ENCODE results near the gene CDH23.

The CDH23 gene

DNA sequence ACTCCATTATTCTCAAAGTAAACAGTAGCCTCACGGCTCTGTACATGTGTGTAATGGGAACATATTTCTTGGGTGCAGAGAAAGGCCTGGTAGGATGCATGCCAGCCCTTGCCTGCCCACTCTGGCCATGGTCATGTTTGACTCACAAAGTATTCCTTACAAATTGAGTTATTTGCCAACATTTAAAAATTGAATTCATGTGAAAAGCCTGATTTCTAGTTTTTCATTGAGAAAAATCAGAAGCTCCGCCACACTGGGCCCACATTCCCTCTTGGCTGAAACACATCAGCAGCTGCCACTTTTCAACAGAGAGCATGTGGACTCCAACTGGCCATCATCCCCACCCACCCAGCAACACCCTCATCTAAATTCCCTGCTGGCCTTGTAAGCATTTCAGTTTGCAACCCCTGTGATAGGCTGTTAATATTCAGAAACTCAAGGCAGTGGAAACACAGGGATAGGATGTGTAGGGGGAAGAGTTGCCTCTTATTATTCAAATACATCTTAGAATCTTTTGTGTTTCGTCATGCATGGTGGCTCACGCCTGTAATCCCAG is 40.9 kb downstream of the CDH23 start:
- no peak for DNase-seq (ENCODE audit: extremely low read depth in 1 of 2, low read depth in 1 of 2)

GRCh38 chr10:71438761-71439160 is 42.0 kb downstream of the CDH23 start:
- DNase-seq (ENCODE audit: extremely low read depth in 1 of 2, low read depth in 1 of 2): no peak

- no peak for DNase-seq (ENCODE audit: extremely low read depth in 1 of 2, low read depth in 1 of 2)
Measured at GRCh38 chr10:71439670-71440425, 43.1 kb downstream of the CDH23 start.

- DNase-seq (ENCODE audit: extremely low read depth in 1 of 2, low read depth in 1 of 2): no peak
Measured at GRCh38 chr10:71440506-71441035, 43.9 kb downstream of the CDH23 start.

GRCh38 chr10:71442000-71442399 is 45.3 kb downstream of the CDH23 start:
- DNase-seq (ENCODE audit: extremely low read depth in 1 of 2, low read depth in 1 of 2): no peak

GRCh38 chr10:71442859-71443570 is 46.3 kb downstream of the CDH23 start:
- DNase-seq (ENCODE audit: extremely low read depth in 1 of 2, low read depth in 1 of 2): no peak

GRCh38 chr10:71443676-71444075 is 47.0 kb downstream of the CDH23 start:
- DNase-seq (ENCODE audit: extremely low read depth in 1 of 2, low read depth in 1 of 2): no peak

DNA sequence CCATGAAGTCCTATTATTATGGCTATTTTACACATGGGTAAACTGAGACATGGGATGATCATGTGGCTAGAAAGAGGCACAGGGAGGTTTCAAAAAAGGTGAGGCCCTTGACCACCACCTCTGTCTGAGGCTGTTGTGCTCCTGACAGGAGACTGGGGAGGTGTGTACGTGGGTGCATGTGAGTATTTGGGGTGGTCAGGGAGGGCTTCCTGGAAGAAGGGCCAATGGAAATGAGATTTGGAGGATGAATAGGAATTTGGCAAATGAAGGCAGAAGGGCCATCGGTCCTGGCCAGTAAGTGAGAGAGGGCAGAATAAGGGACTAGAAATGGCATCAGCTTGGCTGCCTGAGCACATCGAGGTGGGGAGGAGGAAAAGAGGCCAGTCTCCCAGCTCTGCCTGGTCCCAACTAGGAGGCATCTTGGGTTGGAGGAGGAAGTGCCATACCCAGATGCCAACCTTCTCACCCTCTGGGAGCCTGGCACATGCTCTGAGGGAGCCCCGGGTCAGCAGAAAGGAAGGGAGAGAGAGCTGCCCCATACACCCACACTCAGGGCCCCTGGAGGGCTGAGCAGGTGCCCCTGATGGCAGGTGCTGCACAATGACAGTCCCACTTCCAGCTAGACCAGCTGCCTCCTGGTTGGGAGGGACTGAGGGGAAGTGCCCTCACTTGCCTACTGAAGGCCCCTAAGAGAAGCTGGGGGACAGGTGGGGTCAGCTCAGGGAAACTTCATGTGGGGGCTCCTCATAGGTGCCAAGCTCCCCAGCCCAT is 47.7 kb downstream of the CDH23 start:
- no peak for DNase-seq (ENCODE audit: extremely low read depth in 1 of 2, low read depth in 1 of 2)

- DNase-seq (ENCODE audit: extremely low read depth in 1 of 2, low read depth in 1 of 2): no peak
Measured at GRCh38 chr10:71447676-71448075, 51.0 kb downstream of the CDH23 start.

- no peak for DNase-seq (ENCODE audit: extremely low read depth in 1 of 2, low read depth in 1 of 2)
Measured at GRCh38 chr10:71448146-71448545, 51.4 kb downstream of the CDH23 start.

DNA sequence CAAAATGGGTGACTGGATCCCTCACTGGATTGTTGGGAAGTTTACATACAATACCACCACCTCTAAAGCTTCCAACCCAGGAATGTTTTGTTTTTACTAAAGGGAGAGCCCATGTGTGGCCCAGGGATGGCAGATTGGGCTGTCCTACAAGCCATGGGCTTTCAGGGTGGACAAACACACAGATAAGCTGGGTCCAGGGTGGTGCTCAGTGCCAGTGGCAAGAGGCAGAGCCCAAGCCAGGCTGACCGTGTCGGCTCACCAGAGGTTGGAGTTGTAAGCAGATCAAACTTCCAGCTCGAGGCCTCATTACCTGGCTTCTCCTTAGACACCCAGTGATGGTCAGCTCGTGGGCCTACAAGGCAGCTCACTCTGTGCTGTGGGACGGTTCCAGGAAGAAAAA is 52.3 kb downstream of the CDH23 start:
- no peak for DNase-seq (ENCODE audit: extremely low read depth in 1 of 2, low read depth in 1 of 2)

- DNase-seq (ENCODE audit: extremely low read depth in 1 of 2, low read depth in 1 of 2): no peak
Measured at GRCh38 chr10:71451754-71452153, 55.0 kb downstream of the CDH23 start.

GRCh38 chr10:71453186-71453585 is 56.5 kb downstream of the CDH23 start:
- DNase-seq (ENCODE audit: extremely low read depth in 1 of 2, low read depth in 1 of 2): no peak

DNA sequence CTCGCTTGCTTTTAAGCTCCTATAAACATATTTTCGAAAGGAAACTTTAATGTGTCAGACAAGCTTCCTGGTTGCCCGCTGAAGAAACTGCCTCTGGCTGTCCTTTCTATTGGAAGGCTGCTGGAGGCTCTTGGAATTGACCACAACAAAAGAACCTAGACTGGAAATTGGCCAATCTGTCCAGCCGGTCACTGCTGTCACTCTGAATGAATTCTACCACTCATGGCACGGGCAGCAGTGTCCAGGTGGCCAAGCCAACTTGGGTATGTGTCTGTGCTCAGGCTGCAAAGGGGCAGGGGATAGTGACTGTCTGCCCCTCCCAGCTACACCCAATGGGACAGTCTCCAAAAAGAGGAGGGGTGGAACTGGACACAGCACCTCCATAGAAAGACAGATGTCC is 57.6 kb downstream of the CDH23 start:
- no peak for DNase-seq (ENCODE audit: extremely low read depth in 1 of 2, low read depth in 1 of 2)

DNA sequence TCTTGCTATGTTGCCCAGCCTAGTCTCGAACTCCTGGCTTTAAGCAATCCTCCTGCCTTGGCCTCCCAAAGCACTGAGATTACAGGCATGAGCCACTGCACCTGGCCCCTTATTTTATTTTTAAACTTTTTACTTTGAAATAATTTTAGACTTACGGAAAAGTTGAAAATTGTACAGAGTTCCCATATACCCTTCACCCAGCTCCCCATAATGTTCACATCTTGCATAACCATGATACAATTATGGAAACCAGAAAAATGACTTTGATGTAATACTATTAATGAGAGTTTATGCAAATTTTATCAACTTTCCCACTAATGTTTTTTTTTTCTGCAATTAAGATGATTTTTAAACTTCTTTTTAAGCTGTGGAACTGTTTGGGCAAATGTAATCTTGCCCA is 58.3 kb downstream of the CDH23 start:
- no peak for DNase-seq (ENCODE audit: extremely low read depth in 1 of 2, low read depth in 1 of 2)

DNA sequence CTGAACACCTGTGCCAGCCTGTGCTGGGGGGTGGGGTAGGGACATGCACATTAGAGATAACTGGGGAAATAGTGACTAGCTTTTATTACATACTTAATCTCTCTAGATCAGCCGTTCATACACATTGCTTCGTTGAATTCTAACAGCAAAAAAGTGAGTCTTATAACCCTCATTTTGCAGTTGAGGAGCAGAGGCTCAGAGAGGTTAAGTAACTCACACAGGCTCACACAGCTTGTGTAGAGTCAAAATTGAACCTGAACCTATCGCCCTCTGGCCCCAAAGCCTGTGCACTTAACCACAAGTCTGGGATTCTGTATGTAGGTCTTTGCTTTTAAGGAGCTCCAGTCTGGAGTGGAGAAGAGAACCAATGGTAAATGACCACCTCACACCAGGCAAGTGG is 59.9 kb downstream of the CDH23 start:
- DNase-seq (ENCODE audit: extremely low read depth in 1 of 2, low read depth in 1 of 2): no peak

DNA sequence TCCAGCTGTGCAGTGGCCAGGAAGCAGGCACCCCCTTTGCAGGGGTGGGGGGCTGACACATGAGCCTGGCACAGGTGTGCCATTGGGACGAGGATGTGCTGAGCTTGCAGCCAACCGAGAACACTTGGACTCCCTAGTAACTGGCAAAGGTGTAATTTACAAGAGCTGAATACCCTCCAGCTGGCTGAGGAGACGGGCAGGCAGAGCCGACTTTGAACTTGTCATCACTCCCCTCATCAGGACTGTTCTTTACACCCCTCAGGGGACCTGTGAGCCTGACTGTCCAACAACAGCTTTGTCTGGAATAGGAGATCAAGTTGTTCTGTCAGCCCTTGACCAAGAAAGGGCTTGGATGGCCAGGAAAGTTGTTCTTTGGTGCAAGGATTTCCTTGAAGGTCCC is 61.2 kb downstream of the CDH23 start:
- DNase-seq (ENCODE audit: extremely low read depth in 1 of 2, low read depth in 1 of 2): no peak

GRCh38 chr10:71458387-71458786 is 61.7 kb downstream of the CDH23 start:
- no peak for DNase-seq (ENCODE audit: extremely low read depth in 1 of 2, low read depth in 1 of 2)

GRCh38 chr10:71459513-71459912 is 62.8 kb downstream of the CDH23 start:
- no peak for DNase-seq (ENCODE audit: extremely low read depth in 1 of 2, low read depth in 1 of 2)

DNA sequence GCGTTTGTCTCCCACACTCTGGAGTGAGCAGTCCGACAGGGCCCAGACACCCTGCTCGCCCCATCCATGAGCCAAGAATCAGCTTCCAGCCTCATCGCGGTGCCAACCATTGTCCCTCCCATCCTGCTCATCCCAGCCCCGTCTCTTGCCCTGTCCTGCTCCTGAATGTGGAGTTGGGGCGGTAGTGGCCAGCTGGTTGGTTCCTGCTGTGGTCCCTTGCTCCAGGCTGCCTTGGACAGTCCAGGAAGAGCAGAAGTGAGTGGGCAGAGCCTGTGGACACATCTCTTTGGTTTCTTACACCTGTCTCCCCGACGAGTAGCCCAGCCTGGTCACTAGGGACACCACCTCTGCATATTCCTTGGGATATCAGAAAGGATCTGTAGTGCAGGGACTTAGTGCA is 63.9 kb downstream of the CDH23 start:
- no peak for DNase-seq (ENCODE audit: extremely low read depth in 1 of 2, low read depth in 1 of 2)

DNA sequence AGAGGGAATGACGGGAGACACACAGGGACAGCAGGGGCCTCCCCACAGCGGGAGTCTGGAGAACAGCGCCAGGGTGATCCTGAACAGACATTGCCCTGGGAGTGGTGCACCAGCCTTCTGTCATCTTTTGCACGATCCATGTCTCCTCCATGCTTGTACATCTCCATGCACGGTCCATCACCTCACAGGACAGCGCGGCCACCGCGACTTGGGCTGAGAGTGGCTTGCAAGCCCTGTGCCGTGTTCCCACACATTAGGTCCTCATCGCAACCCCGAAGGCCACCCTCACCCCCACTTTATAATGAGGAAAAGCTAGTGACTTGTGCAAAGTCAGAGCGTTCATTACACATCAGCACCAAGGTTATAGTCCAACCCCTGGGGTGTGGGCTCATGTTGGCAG is 64.7 kb downstream of the CDH23 start:
- no peak for DNase-seq (ENCODE audit: extremely low read depth in 1 of 2, low read depth in 1 of 2)

All from activated CD8-positive, alpha-beta memory T cell treated with anti-CD3 and anti-CD28 coated beads for 1 hour (primary cell).